Progenitor cell of endocrine pancreas (in vitro differentiated cells): ENCODE data around the gene KCNK17. TPM values are rescaled to one million over a fixed set of nuclear protein-coding genes. Genes with fewer than 3 reads are reported as not detected.

Experiments used
- DNase-seq: peaks from one replicate; pipeline ENCODE4 v3.0.0; 2021; ENCODE audit warnings: low spot score; ENCODE audit not compliant: unreplicated experiment
- H3K27ac Mint-ChIP-seq: 2 replicates; pipeline ENCODE4 v1.8.0; 2021; ENCODE audit warnings: mild to moderate bottlenecking, moderate library complexity, mixed read lengths
- H3K27me3 Mint-ChIP-seq: 2 replicates; pipeline ENCODE4 v1.8.0; 2021; ENCODE audit warnings: mixed read lengths
- H3K36me3 Mint-ChIP-seq: 2 replicates; pipeline ENCODE4 v1.8.0; 2022; ENCODE audit warnings: mixed read lengths; ENCODE audit not compliant: insufficient read depth
- H3K4me1 Mint-ChIP-seq: 2 replicates; pipeline ENCODE4 v1.8.0; 2021; ENCODE audit warnings: low read depth, mixed read lengths
- H3K4me3 Mint-ChIP-seq: 2 replicates; pipeline ENCODE4 v1.8.0; 2021; ENCODE audit warnings: low read depth, mild to moderate bottlenecking, moderate library complexity, mixed read lengths
- H3K9me3 Mint-ChIP-seq: 2 replicates; pipeline ENCODE4 v1.8.0; 2021; ENCODE audit warnings: low read depth, mixed read lengths
- CTCF ChIP-seq: fragments of 200-600 bp; sonication (generic); IDR thresholded peaks from one replicate; pipeline ENCODE4 v1.5.0; 2021; ENCODE audit warnings: antibody characterized with exemption, mild to moderate bottlenecking; ENCODE audit not compliant: unreplicated experiment
- total RNA-seq: library from RNA; stranded (reverse); gene quantifications from 2 replicates; pipeline ENCODE4 v1.2.1, GENCODE V29; 2021

The KCNK17 gene
- total RNA-seq, 1 donor from 2014 or later = 11.2 TPM

- no peaks in the 10 kb centered on the region for H3K4me1 Mint-ChIP-seq
- H3K27me3 Mint-ChIP-seq = peaks cover 54% of the 10 kb centered on the region
- no peaks in the 10 kb centered on the region for H3K36me3 Mint-ChIP-seq
- DNase-seq = no peak
- no peak overlapping the region for H3K4me3 Mint-ChIP-seq
- H3K9me3 Mint-ChIP-seq = no peaks in the 10 kb centered on the region
- no peak overlapping the region for H3K27ac Mint-ChIP-seq
- no peak for TF ChIP-seq CTCF
These were observed 9.3 kb downstream of the KCNK17 start for GRCh38 chr6:39304951-39305350.

GRCh38 chr6:39303425-39304153, 10.6 kb downstream of the KCNK17 start:
- Mint-ChIP-seq H3K27me3 (peaks cover 52% of the 10 kb centered on the region), H3K36me3 (no peaks in the 10 kb centered on the region), H3K9me3 (no peaks in the 10 kb centered on the region), H3K4me3 (no peak overlapping the region), H3K4me1 (no peaks in the 10 kb centered on the region), H3K27ac (no peak overlapping the region)
- no peak for TF ChIP-seq CTCF
- DNase-seq = no peak

- H3K27ac Mint-ChIP-seq = no peak overlapping the region
- no peaks in the 10 kb centered on the region for H3K9me3 Mint-ChIP-seq
- no peaks in the 10 kb centered on the region for H3K36me3 Mint-ChIP-seq
- no peak overlapping the region for H3K4me3 Mint-ChIP-seq
- H3K4me1 Mint-ChIP-seq = no peaks in the 10 kb centered on the region
- peaks cover 50% of the 10 kb centered on the region for H3K27me3 Mint-ChIP-seq
- peak; percentile 80 for DNase-seq
- peak; percentile 89 for TF ChIP-seq CTCF
These were observed 11.4 kb downstream of the KCNK17 start for GRCh38 chr6:39302669-39303424.

- no peak overlapping the region for H3K4me3 Mint-ChIP-seq
- no peaks in the 10 kb centered on the region for H3K4me1 Mint-ChIP-seq
- no peaks in the 10 kb centered on the region for H3K9me3 Mint-ChIP-seq
- no peak for DNase-seq
- H3K36me3 Mint-ChIP-seq = no peaks in the 10 kb centered on the region
- TF ChIP-seq CTCF = no peak
- H3K27ac Mint-ChIP-seq = no peak overlapping the region
- H3K27me3 Mint-ChIP-seq = peaks cover 43% of the 10 kb centered on the region
These were observed 12.2 kb downstream of the KCNK17 start for GRCh38 chr6:39302011-39302410.

GRCh38 chr6:39301606-39302005, 12.6 kb downstream of the KCNK17 start:
- no peaks in the 10 kb centered on the region for H3K9me3 Mint-ChIP-seq
- H3K4me3 Mint-ChIP-seq = no peak overlapping the region
- no peaks in the 10 kb centered on the region for H3K4me1 Mint-ChIP-seq
- DNase-seq = no peak
- no peak overlapping the region for H3K27ac Mint-ChIP-seq
- H3K27me3 Mint-ChIP-seq = peaks cover 41% of the 10 kb centered on the region
- TF ChIP-seq CTCF = peak; percentile 43
- no peaks in the 10 kb centered on the region for H3K36me3 Mint-ChIP-seq
